Natural killer cell (primary cell): ENCODE results near the gene NOX4. TPM values are rescaled to one million over a fixed set of nuclear protein-coding genes. Genes with fewer than 3 reads are reported as not detected.
"Not testable (repeated sequence)": the region's sequence is repeated elsewhere in the genome, so short reads cannot be mapped to it uniquely, and the experiment has no call there.

Experiments used
- ATAC-seq, 3 donors: fragments of 150-1000 bp in 2 of 3; fragments of 200-7000 bp in 1 of 3; cut with Tn5 transposase; 1 replicate in 1 of 3; 2 replicates in 2 of 3; pipeline ENCODE4 v1.10.0; 2021; ENCODE audit warnings: mild to moderate bottlenecking in 2 of 3, moderate library complexity in 2 of 3
- DNase-seq, 2 donors: peaks; one replicate each; pipeline versions ENCODE4 v3.0.0 to v3.0.0-alpha.2; 2013 to 2021; ENCODE audit warnings: mixed read lengths in 1 of 2
- H3K27ac ChIP-seq: one replicate; pipeline ENCODE4 v1.5.1; 2013; ENCODE audit warnings: mild to moderate bottlenecking, low read length
- H3K27me3 ChIP-seq: one replicate; pipeline ENCODE4 v1.6.1; 2013; ENCODE audit warnings: low read length; ENCODE audit not compliant: control insufficient read depth, insufficient read depth
- H3K36me3 ChIP-seq: one replicate; pipeline ENCODE4 v1.6.1; 2013; ENCODE audit warnings: low read length; ENCODE audit not compliant: control insufficient read depth, insufficient read depth
- H3K4me1 ChIP-seq: one replicate; pipeline ENCODE4 v1.6.1; 2013; ENCODE audit warnings: low read length; ENCODE audit not compliant: control insufficient read depth, insufficient read depth
- H3K4me3 ChIP-seq: one replicate; pipeline ENCODE4 v1.5.1; 2013; ENCODE audit warnings: low read length
- H3K9me3 ChIP-seq: one replicate; pipeline ENCODE4 v1.6.1; 2013; ENCODE audit warnings: low read length; ENCODE audit not compliant: control insufficient read depth, insufficient read depth
- H3K27ac Mint-ChIP-seq, 2 donors: one replicate each; pipeline ENCODE4 v1.8.0; 2022; ENCODE audit warnings: mild to moderate bottlenecking in 2 of 2, mixed read lengths in 2 of 2, moderate library complexity in 1 of 2
- H3K27me3 Mint-ChIP-seq, 2 donors: one replicate each; pipeline ENCODE4 v1.8.0; 2022; ENCODE audit warnings: low read depth in 2 of 2, mixed read lengths in 2 of 2
- H3K36me3 Mint-ChIP-seq: one replicate; pipeline ENCODE4 v1.8.0; 2022; ENCODE audit warnings: mixed read lengths
- H3K4me1 Mint-ChIP-seq, 2 donors: one replicate each; pipeline ENCODE4 v1.8.0; 2022; ENCODE audit warnings: mixed read lengths in 2 of 2
- H3K4me3 Mint-ChIP-seq: one replicate; pipeline ENCODE4 v1.8.0; 2022; ENCODE audit warnings: mild to moderate bottlenecking, moderate library complexity, mixed read lengths
- H3K9me3 Mint-ChIP-seq, 2 donors: one replicate each; pipeline ENCODE4 v1.8.0; 2022; ENCODE audit warnings: mixed read lengths in 2 of 2
- CTCF ChIP-seq: fragments of 200-600 bp; IDR thresholded peaks from one replicate; pipeline ENCODE4 v1.8.0; 2022; ENCODE audit warnings: antibody characterized with exemption
- WGBS: methylation state at CpG from one replicate; pipeline ENCODE4 v1.1.7; 2013; ENCODE audit warnings: missing lambda C conversion rate; ENCODE audit not compliant: insufficient coverage; 5-methylcytosine and 5-hydroxymethylcytosine counted together
- intact Hi-C: fragments of 100-400 bp; cut with micrococcal nuclease; formaldehyde crosslinking; loops from one replicate; pipeline ENCODE4 v1.14.2; 2022
- total RNA-seq, 4 donors: library from RNA; stranded (reverse); fragments of 120-200 nt in 1 of 4; gene quantifications; one replicate each; pipeline versions ENCODE4 v1.2.3 to v1.2.4, GENCODE V29; 2013 to 2022

Gene NOX4
- total RNA-seq, 3 donors from 2014 or later (not counting 1 experiment from before 2014, with no cell fraction given) = not detected

- H3K27me3 ChIP-seq = no peaks in the 10 kb centered on the region
- Mint-ChIP-seq H3K27ac (no peak overlapping the region), H3K4me1 (no peaks in the 10 kb centered on the region), H3K9me3 (peaks cover 6 to 10% of the 10 kb centered on the region in 2 donors), H3K27me3 (no peaks in the 10 kb centered on the region), H3K36me3 (no peaks in the 10 kb centered on the region), H3K4me3 (no peak overlapping the region)
- H3K36me3 ChIP-seq = no peaks in the 10 kb centered on the region
- intact Hi-C loops = no loop called here
- H3K9me3 ChIP-seq = no peaks in the 10 kb centered on the region
- no peaks in the 10 kb centered on the region for H3K4me1 ChIP-seq
- TF ChIP-seq CTCF = no peak
- H3K4me3 ChIP-seq = no peak overlapping the region
- no peak for DNase-seq
- H3K27ac ChIP-seq = no peak overlapping the region
- no peak for ATAC-seq
- 76% methylated on average over 4 of the region's 4 CpGs for WGBS
Observed at GRCh38 chr11:89358761-89359160, 132.4 kb downstream of the NOX4 start.

GRCh38 chr11:89355646-89356045 lies 135.5 kb downstream of the NOX4 start:
- Mint-ChIP-seq H3K27ac (no peak overlapping the region), H3K27me3 (no peaks in the 10 kb centered on the region), H3K4me3 (no peak overlapping the region), H3K4me1 (no peaks in the 10 kb centered on the region), H3K36me3 (no peaks in the 10 kb centered on the region), H3K9me3 (peaks cover 5 to 7% of the 10 kb centered on the region in 2 donors)
- TF ChIP-seq CTCF = no peak
- Histone ChIP-seq H3K4me1 (no peaks in the 10 kb centered on the region), H3K27me3 (no peaks in the 10 kb centered on the region), H3K9me3 (no peaks in the 10 kb centered on the region), H3K36me3 (no peaks in the 10 kb centered on the region), H3K27ac (no peak overlapping the region), H3K4me3 (no peak overlapping the region)
- DNase-seq (no peak), ATAC-seq (no peak)
- WGBS = no CpG with 5 or more reads among the region's 1 CpG
- intact Hi-C loops = no loop called here

GRCh38 chr11:89354513-89354912 lies 136.7 kb downstream of the NOX4 start:
- H3K4me1 ChIP-seq, H3K27ac ChIP-seq, intact Hi-C loops, H3K36me3 ChIP-seq, ATAC-seq, H3K4me1 Mint-ChIP-seq, H3K27ac Mint-ChIP-seq, H3K9me3 Mint-ChIP-seq, DNase-seq, H3K9me3 ChIP-seq, H3K4me3 ChIP-seq, H3K27me3 ChIP-seq, H3K36me3 Mint-ChIP-seq, H3K27me3 Mint-ChIP-seq, H3K4me3 Mint-ChIP-seq: not testable (repeated sequence)
- 75% methylated on average over 1 of the region's 2 CpGs for WGBS

GRCh38 chr11:89347071-89347470 lies 144.1 kb downstream of the NOX4 start:
- Mint-ChIP-seq H3K9me3 (peaks cover 5 to 9% of the 10 kb centered on the region in 2 donors), H3K36me3 (no peaks in the 10 kb centered on the region), H3K27ac (no peak overlapping the region), H3K4me1 (no peaks in the 10 kb centered on the region), H3K4me3 (no peak overlapping the region), H3K27me3 (no peaks in the 10 kb centered on the region)
- DNase-seq (no peak), ATAC-seq (no peak)
- no peaks in the 10 kb centered on the region for H3K9me3 ChIP-seq
- no peaks in the 10 kb centered on the region for H3K36me3 ChIP-seq
- H3K27me3 ChIP-seq = no peaks in the 10 kb centered on the region
- no CpG with 5 or more reads among the region's 2 CpGs for WGBS
- H3K27ac ChIP-seq = no peak overlapping the region
- no peak overlapping the region for H3K4me3 ChIP-seq
- TF ChIP-seq CTCF = no peak
- intact Hi-C loops = no loop called here
- no peaks in the 10 kb centered on the region for H3K4me1 ChIP-seq
